ENCODE data around the gene SDK1.

The SDK1 gene

GRCh38 chr7:3399858-3400257 lies 98.8 kb downstream of the SDK1 start:
- no peak overlapping the region for H3K4me3 ChIP-seq (ENCODE audit: low read depth, low read length)

GRCh38 chr7:3404501-3404900 lies 103.4 kb downstream of the SDK1 start:
- H3K4me3 ChIP-seq (ENCODE audit: low read depth, low read length), result no peak overlapping the region

DNA sequence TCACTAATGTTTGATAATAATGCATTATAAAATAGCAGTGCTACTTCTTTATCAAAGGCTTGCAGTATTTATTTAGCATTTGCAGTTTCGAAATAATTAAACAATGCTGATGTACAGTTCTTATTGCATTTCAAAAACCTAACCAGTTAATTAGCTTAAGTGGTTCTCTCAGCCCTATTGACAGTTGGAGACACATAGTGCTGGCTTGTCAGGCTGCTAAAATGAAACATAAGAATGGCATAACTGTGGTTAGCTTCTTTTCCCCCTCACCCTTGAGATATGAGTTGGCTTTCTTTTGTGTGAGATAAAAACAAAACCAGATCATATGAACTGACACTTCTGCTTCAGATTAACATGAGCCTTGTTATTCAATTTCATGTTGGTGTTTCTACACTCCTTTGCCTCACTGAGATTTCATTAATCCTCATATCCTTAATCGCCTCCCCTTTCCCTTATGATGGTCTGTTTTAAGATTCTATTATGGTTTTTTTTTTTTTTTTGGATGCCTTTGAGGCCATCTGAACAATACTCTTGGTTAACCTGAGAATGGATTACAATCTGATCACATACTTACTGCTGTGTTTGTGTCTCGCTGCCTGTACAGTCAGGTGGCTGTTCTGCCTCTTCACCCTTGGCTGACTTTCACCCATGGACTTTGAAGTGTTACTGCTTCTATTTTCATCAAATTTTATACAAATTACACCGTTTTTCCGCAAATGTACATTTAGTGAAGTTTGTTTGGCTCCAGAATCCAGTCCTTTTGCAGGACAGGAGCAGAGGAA lies 108.0 kb downstream of the SDK1 start:
- H3K4me3 ChIP-seq (ENCODE audit: low read depth, low read length), result no peak overlapping the region

GRCh38 chr7:3412871-3413270 lies 111.8 kb downstream of the SDK1 start:
- no peak overlapping the region for H3K4me3 ChIP-seq (ENCODE audit: low read depth, low read length)

GRCh38 chr7:3415861-3416312 lies 114.8 kb downstream of the SDK1 start:
- no peak overlapping the region for H3K4me3 ChIP-seq (ENCODE audit: low read depth, low read length)

- no peak overlapping the region for H3K4me3 ChIP-seq (ENCODE audit: low read depth, low read length)
These were observed 115.4 kb downstream of the SDK1 start for GRCh38 chr7:3416453-3416852.

- H3K4me3 ChIP-seq (ENCODE audit: low read depth, low read length), result no peak overlapping the region
These were observed 124.0 kb downstream of the SDK1 start for GRCh38 chr7:3425087-3425486.

DNA sequence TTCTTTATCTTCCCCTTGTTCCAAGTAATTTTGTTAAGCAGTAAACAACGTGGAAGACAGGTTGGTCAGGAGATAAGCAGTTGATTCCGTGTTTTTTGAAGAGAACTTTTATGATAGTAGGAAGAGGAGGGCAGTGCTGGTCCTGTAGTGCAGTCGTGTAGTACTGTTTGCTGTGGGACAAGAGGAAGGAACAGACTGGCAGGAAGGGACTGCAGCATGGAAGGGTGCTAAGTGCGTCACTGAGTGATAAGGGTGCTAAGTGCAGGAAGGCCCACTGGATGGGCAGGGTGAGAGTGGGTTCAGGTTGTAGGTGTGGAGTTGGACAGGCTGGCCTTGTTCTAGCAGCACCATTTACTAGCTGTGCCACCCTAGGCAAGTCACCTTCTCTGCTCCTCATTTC lies 125.0 kb downstream of the SDK1 start:
- H3K4me3 ChIP-seq (ENCODE audit: low read depth, low read length), result no peak overlapping the region

- no peak overlapping the region for H3K4me3 ChIP-seq (ENCODE audit: low read depth, low read length)
These were observed 126.9 kb downstream of the SDK1 start for GRCh38 chr7:3427957-3428356.

DNA sequence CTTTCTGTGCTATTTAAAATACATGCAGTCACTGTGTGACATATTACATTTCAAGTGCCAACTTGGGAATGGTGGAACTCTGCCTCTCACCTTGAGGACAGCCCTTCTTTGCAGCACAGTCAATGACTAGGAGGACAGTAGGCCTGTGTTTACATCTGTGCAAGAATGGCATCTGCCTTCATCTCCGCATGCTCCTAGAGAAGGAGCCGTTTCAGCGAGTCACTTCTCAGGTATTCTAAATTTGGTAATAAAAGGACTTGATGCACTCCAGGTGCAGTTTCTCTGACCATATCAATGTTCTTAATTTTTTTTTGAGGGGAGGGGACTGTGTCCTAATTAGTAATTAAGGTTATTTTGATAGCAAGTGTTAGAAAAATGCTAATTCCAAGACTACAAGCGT lies 128.9 kb downstream of the SDK1 start:
- H3K4me3 ChIP-seq (ENCODE audit: low read depth, low read length), result no peak overlapping the region

DNA sequence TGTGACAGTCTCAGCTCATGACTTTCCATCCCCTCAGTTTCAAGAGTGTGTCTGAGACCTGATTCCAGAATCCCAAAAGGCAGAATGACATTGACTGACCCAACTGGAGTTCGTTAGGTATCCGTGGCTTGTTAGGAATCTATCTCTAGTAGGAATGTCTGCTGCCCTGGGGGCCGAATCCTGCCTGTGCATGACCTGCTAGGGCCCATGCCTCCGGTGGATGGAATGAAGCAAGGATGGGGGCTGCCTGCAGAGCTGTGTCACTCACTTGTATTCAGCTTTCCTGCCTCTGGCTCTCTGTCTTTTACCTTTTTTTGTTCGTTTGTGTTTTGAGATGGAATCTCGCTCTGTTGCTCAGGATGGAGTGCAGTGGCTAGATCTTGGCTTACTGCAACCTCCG lies 129.5 kb downstream of the SDK1 start:
- no peak overlapping the region for H3K4me3 ChIP-seq (ENCODE audit: low read depth, low read length)

DNA sequence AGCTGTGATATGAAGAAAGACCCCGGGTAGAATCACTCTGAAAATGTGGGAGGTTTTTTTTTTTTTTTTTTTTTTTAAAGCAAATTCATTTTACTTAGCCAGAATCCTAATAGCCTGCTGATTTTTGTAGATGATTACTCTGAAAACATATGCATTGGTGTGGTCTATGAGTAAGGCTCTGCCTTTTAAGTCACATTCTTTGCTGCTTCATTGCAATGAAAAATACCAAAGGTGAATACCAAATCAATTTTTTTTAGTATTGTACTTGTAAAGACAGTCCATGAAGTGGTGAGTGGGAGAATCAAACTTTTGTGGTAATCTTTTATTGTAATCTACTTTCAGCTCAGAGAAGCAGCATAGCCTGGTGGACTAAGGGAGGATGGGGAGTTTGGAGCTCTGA lies 130.3 kb downstream of the SDK1 start:
- no peak overlapping the region for H3K4me3 ChIP-seq (ENCODE audit: low read depth, low read length)

- no peak overlapping the region for H3K4me3 ChIP-seq (ENCODE audit: low read depth, low read length)
These were observed 131.9 kb downstream of the SDK1 start for GRCh38 chr7:3432911-3433310.

GRCh38 chr7:3434611-3435010 lies 133.6 kb downstream of the SDK1 start:
- no peak overlapping the region for H3K4me3 ChIP-seq (ENCODE audit: low read depth, low read length)

DNA sequence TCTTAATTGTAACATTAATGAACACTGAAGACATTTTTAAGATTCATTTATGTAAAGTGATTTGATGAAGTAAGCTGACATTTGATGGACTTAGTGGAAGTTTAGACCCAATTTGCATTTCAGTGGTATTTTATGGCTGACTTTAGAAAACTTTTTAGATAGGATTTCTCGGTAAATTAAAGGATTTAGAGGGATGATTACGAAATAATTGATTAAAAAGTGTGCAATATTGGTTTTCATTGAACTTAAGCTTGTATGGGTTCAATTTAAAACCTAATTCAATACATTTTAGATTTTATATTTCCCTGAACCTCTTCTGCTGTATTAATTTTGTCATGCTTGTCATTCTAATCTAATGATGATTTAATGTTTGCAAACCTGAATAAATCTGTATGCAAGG lies 135.1 kb downstream of the SDK1 start:
- H3K4me3 ChIP-seq (ENCODE audit: low read depth, low read length), result no peak overlapping the region

- no peak overlapping the region for H3K4me3 ChIP-seq (ENCODE audit: low read depth, low read length)
These were observed 135.7 kb downstream of the SDK1 start for GRCh38 chr7:3436746-3437145.

DNA sequence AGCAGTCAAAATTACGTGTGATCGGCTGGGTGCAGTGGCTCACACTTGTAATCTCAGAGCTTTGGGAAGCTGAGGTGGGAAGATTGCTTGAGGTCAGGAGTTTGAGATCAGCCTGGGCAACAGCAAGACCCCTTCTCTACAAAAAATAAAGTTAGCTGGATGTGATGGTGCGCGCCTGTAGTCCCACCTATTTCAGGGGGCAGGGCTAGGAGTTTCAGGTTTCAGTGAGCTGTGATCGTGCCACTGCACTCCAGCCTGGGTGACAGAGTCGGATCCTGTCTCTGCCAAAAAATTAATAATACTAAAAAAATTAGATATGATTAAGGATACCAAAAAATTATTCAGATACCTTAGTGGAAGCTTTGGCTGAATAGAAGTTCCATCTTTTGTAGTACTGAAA lies 136.4 kb downstream of the SDK1 start:
- no peak overlapping the region for H3K4me3 ChIP-seq (ENCODE audit: low read depth, low read length)

GRCh38 chr7:3438352-3438751 lies 137.3 kb downstream of the SDK1 start:
- H3K4me3 ChIP-seq (ENCODE audit: low read depth, low read length), result no peak overlapping the region

DNA sequence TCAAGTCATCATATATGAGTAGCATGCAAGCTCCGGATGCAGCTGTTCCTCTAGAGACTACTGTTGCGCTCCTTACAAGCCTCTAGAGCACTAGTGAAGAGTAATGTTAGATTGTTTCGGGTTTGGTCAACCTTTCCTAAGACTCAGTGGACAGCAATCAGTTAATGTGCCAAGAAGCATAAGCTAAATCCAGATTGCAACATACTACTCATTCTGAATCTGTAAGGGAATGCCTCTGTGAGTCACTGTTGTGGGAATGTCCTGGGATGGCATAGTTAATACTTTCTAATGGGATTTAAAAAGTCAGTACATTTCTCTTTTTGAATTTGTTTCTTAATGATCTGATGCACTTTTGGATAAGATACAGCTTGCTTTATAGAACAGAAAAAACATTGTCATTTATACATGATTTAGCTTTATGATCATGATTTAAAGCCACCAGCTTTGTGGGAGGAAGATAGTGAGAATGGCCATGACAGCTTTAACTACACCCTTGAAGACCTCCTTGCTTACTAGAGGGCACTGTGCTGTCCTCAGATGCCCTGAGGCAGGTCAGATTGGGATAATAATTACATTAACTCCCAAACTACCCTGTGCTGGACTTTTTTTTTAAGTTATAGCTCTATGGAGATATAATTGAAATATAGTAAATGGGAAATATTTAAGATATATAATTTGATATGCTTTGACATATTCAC lies 138.4 kb downstream of the SDK1 start:
- no peak overlapping the region for H3K4me3 ChIP-seq (ENCODE audit: low read depth, low read length)

- no peak overlapping the region for H3K4me3 ChIP-seq (ENCODE audit: low read depth, low read length)
These were observed 139.5 kb downstream of the SDK1 start for GRCh38 chr7:3440509-3440908.

GRCh38 chr7:3443716-3444115 lies 142.7 kb downstream of the SDK1 start:
- H3K4me3 ChIP-seq (ENCODE audit: low read depth, low read length), result no peak overlapping the region

DNA sequence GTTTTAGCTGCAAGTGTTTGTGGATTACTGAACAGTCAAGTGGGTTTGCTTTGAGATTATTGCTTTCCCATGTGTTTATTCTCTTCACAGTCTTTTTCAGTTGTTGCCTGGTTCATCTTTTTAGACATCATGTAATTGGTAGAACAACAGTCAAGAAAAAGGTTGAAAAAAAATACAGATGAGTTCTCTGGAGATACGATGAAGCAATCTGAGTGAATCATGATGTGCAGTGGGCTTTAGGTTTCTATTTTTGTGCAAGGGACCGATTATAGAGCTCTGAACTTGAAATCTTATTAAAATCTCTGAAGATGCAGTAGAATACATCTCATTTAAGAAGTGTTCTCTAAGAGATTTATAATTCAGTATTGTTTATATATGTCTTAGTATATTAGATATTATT lies 145.7 kb downstream of the SDK1 start:
- H3K4me3 ChIP-seq (ENCODE audit: low read depth, low read length), result no peak overlapping the region

- no peak overlapping the region for H3K4me3 ChIP-seq (ENCODE audit: low read depth, low read length)
These were observed 150.6 kb downstream of the SDK1 start for GRCh38 chr7:3451701-3452100.

All from iPS-11a (cell line).